Thymus (tissue), 11 donors: ENCODE results near the gene KDF1. TPM values are rescaled to one million over a fixed set of nuclear protein-coding genes. Genes with fewer than 3 reads are reported as not detected.

ENCODE experiments used
- DNase-seq, 9 donors: peaks; one replicate each; pipeline ENCODE4 v3.0.0-alpha.2; 2013; ENCODE audit warnings: low spot score in 9 of 9, low read depth in 6 of 9, missing footprints in 1 of 9
- H3K27ac ChIP-seq, 2 donors: one replicate each; pipeline ENCODE4 v1.5.1; 2013; ENCODE audit warnings: control low read depth in 1 of 2, low read depth in 1 of 2, low read length in 1 of 2, mild to moderate bottlenecking in 1 of 2, moderate library complexity in 1 of 2
- H3K27me3 ChIP-seq, 2 donors: one replicate each; pipeline ENCODE4 v1.5.1; 2013; ENCODE audit warnings: low read length in 1 of 2; ENCODE audit not compliant: control insufficient read depth in 2 of 2, insufficient read depth in 1 of 2
- H3K36me3 ChIP-seq, 2 donors: one replicate each; pipeline ENCODE4 v1.5.1; 2013; ENCODE audit warnings: low read length in 1 of 2, mild to moderate bottlenecking in 1 of 2, moderate library complexity in 1 of 2; ENCODE audit not compliant: control insufficient read depth in 2 of 2, insufficient read depth in 2 of 2
- H3K4me1 ChIP-seq, 2 donors: one replicate each; pipeline ENCODE4 v1.5.1; 2013; ENCODE audit warnings: low read length in 2 of 2; ENCODE audit not compliant: control insufficient read depth in 2 of 2, insufficient read depth in 2 of 2
- H3K4me3 ChIP-seq, 2 donors: one replicate each; pipeline ENCODE4 v1.5.1; 2013; ENCODE audit warnings: low read length in 2 of 2, control low read depth in 1 of 2, mild to moderate bottlenecking in 1 of 2
- H3K9me3 ChIP-seq, 2 donors: one replicate each; pipeline ENCODE4 v1.5.1; 2013; ENCODE audit warnings: low read length in 1 of 2, mild to moderate bottlenecking in 1 of 2; ENCODE audit not compliant: control insufficient read depth in 2 of 2, insufficient read depth in 1 of 2
- WGBS: extraction: QIAGEN DNeasy Blood & Tissue Kit; methylation state at CpG from one replicate; pipeline ENCODE4 v1.1.7; 2013; 5-methylcytosine and 5-hydroxymethylcytosine counted together
- polyA plus RNA-seq: library from polyadenylated mRNA; stranded (reverse); fragments of 200-250 nt; gene quantifications from one replicate; pipeline ENCODE4 v1.2.3, GENCODE V29; 2013
- total RNA-seq: library from RNA; stranded (reverse); fragments of 120-200 nt; gene quantifications from one replicate; pipeline ENCODE4 v1.2.4, GENCODE V29; 2013
- donor health status: healthy.

The KDF1 gene
- total and polyA plus RNA-seq, 2 donors = 2.5 to 6.8 TPM

DNA sequence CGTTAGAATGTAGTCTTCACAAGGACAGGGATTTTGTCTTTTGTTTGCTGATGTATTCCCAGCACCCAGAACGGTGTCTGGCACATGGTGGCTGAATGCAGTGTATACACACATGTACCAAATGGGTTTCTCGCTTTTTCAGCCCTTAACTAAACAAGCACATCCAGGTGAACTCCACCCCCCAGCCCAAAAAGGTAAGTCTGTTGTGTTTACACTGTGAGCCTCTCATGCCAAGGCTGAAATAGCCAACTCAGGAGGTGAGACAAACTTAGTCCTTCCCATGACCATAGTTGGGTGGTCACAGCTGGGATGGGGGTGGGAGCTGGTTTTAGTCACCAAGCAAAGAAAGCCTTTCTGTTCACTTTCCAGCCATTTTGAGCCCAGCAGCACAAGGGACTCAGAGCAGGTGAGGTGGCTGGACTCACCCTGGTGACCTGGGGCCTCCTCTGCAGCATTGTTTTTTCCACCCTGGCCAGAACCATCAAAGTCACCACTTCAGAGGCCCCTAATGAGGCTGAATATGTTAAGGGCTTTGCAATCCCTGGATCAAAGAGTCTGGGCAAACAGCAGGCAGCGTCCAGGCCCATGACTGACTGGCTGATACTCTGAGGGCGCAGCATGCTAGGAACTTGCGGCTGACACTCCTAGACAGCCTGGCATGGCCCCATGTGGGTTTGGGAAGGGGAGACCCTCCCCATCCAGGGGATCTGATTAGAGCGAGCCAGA is 43.6 kb upstream of the KDF1 start:
- DNase-seq = no peak
- Histone ChIP-seq H3K4me1 (peaks cover 0 to 28% of the 10 kb centered on the region in 2 donors), H3K27ac (no peak overlapping the region), H3K27me3 (peaks cover 0 to 2% of the 10 kb centered on the region in 2 donors), H3K9me3 (no peaks in the 10 kb centered on the region), H3K4me3 (no peak overlapping the region), H3K36me3 (no peaks in the 10 kb centered on the region)
- WGBS = 95% methylated on average over 7 of the region's 7 CpGs

DNA sequence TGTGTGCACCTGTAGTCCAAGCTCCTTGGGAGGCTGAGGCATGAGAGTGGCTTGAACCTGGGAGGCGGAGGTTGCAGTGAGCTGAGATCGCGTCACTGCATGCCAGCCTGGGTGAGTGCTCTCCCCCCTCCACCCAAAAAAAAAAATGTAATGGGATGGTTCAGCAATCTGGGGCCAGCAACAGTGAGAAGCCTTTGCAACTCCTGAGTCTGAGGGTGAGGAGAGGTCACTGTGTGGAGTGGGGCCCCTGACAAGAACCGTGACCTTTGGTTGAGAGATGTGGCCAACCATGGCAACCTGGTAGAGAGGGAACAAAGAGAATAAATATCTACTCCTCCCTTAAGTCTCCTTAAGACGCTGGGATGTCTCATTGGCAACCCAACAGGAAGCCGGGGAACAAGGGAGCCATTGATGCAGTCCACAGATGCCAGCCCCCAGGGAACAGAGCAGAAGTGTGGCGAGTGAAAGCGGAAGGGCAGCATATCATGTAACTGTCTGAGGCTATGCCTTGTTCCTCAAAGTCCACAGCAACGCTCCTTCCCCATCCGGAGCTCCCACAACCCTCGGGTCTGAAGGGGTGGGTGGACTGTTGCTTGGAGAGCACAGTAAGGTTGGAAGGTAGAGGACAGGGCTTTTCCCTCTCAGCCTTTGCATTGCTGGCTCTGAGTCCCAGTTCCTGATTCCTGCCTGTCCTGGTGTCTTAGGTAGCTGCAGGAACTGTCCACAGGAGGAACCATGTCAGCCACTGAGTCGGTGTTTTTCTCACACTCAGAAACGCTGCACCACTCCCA is 41.5 kb upstream of the KDF1 start:
- 35% methylated on average over 13 of the region's 13 CpGs for WGBS
- DNase-seq = peak in 1 of 9 donors; percentile 39
- peaks cover 4 to 15% of the 10 kb centered on the region in 2 donors for H3K27me3 ChIP-seq
- H3K9me3 ChIP-seq = no peaks in the 10 kb centered on the region
- H3K4me3 ChIP-seq = no peak overlapping the region
- no peaks in the 10 kb centered on the region for H3K36me3 ChIP-seq
- no peak overlapping the region for H3K27ac ChIP-seq
- peaks cover 2 to 38% of the 10 kb centered on the region in 2 donors for H3K4me1 ChIP-seq

DNA sequence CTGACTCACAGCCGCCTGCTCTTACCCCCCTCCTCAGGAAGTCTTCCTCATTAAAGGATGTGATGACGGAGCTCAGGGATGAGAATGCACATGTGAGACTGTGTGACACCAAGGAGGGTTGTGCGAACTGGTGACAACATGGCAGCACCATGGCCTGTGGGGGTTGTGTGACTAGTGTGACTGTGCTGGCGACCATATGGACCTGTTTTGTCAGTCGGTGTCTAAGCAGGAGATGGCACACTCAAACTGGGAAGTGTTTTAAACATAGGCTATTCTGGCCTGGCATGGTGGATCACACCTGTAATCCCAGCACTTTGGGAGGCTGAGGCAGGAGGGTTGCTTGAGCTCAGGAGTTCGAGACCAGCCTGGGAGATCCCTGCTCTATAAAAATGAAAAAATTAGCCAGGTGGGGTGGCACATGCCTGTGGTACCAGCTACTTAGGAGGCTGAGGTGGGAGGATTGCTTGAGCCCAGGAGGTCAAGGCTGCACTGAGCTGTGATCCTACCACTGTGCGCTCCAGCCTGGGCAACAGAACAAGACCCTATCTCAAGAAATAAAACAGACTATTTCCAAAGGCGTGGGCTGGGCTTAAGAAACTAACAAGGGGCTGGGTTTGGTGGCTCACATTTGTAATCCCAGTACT is 40.7 kb upstream of the KDF1 start:
- H3K36me3 ChIP-seq = no peaks in the 10 kb centered on the region
- H3K4me1 ChIP-seq = peaks cover 2 to 32% of the 10 kb centered on the region in 2 donors
- H3K27ac ChIP-seq = no peak overlapping the region
- no peak overlapping the region for H3K4me3 ChIP-seq
- H3K9me3 ChIP-seq = no peaks in the 10 kb centered on the region
- no peak for DNase-seq
- WGBS = 80% methylated on average over 8 of the region's 8 CpGs
- peaks cover 12 to 23% of the 10 kb centered on the region in 2 donors for H3K27me3 ChIP-seq

DNA sequence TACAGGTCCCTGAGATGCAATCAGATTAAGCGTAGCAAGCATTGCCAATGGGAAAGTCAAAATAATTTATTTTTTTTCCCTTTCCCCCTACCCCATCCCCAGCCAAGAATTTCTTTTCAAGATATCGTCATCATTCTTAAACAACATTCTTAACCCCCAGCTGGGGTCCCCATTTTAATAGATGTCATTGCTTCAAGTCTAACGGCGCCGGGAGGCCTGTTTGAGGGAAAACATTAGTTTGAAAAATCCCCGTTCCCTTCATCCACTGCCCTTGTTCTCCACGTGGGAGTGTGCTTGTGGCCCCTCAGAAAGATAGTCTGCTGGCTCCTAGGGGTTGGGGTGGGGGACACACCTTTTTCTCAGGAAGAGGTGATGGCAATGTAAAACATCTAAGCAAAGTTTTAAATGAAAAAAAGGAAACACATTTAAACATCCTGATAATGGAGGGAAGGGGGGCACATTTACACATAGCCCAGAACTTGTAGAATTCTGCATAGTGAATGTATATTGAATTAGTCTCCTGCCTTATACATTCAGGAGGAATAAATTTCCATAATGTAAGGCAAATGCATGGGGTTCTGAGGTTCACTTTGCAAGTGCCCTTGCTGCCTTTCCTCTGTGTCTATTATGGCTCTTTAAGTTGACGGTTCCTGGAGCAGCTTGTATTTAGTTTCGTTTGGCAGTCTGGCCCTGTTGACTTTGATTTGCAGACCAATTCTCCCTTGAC is 40.0 kb upstream of the KDF1 start:
- DNase-seq = no peak
- Histone ChIP-seq H3K9me3 (no peaks in the 10 kb centered on the region), H3K36me3 (no peaks in the 10 kb centered on the region), H3K27me3 (peaks cover 18 to 30% of the 10 kb centered on the region in 2 donors), H3K27ac (no peak overlapping the region), H3K4me1 (peaks cover 2 to 30% of the 10 kb centered on the region in 2 donors), H3K4me3 (no peak overlapping the region)
- WGBS = 94% methylated on average over 9 of the region's 9 CpGs

DNA sequence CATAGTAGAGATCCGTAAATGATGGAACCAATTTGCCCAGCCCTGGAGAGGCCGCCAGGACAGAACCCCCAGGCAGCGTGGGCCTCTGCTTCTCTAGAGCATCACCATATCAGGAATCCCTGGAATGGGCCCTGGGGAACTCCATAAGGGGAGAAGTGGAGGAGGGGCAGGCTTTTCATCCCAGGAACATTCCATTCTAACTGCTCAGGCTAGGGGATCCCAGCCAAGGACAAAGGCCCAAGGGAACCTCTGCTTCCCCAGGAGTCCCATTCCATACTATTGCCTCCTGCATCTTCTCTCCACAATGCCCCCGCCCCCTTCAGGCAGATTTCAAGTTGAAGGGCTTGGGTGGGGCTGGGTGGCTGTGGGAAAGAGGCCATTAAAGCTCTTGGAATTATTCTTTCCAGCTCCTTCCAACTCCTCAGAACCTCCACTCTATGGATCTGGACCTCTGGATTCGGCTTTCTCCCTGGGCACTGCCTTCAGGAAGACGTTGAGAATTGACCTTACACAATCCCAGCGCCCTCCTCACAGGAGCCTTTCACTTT is 39.2 kb upstream of the KDF1 start:
- Histone ChIP-seq H3K36me3 (no peaks in the 10 kb centered on the region), H3K4me3 (no peak overlapping the region), H3K27me3 (peaks cover 26 to 37% of the 10 kb centered on the region in 2 donors), H3K4me1 (peaks cover 3 to 27% of the 10 kb centered on the region in 2 donors), H3K27ac (no peak overlapping the region), H3K9me3 (no peaks in the 10 kb centered on the region)
- 94% methylated on average over 7 of the region's 7 CpGs for WGBS
- DNase-seq = no peak

DNA sequence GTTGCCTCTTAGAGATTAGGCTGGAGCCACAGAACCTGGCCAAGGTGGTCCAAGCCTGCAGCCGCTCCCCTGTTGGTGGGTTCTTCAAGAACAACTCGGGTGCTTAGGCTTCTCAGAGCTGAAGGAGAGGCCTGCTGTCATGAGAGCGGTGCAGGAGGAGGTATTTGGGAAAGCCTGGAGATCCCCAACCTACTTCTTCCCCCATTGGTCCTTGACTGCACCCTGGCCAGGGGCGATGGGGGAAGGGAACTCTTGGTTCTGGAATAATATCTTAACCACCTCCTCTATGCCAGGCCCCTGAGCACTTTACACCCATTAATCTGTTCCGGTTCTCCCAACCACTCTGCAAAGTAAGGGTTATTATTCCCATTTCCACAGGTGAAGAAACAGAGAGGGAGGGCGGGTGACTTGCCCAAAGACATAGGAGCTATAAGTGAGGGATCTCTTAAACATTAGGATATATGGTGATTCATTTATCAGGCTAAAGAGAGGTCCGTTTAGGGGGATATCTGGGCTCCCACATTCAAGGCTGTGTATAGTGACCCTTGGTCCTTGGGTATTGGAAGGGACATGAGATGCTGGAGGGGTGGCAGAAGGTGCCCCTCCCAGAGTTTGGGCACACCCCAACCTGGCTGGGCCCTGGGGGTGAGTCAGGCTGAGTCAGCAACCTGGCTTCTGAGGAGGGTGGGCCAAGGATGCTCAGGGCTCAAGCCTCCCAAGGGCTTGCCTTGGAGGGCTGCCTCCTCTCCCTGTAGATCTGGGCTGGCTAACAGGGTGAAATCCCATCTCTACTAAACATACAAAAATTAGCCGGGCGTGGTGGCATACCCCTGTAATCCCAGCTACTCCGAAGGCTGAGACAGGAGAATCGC is 38.4 kb upstream of the KDF1 start:
- Histone ChIP-seq H3K4me3 (no peak overlapping the region), H3K4me1 (peaks cover 6 to 24% of the 10 kb centered on the region in 2 donors), H3K9me3 (no peaks in the 10 kb centered on the region), H3K27ac (no peak overlapping the region), H3K36me3 (no peaks in the 10 kb centered on the region), H3K27me3 (peaks cover 34 to 44% of the 10 kb centered on the region in 2 donors)
- WGBS = 98% methylated on average over 11 of the region's 11 CpGs
- DNase-seq = no peak

DNA sequence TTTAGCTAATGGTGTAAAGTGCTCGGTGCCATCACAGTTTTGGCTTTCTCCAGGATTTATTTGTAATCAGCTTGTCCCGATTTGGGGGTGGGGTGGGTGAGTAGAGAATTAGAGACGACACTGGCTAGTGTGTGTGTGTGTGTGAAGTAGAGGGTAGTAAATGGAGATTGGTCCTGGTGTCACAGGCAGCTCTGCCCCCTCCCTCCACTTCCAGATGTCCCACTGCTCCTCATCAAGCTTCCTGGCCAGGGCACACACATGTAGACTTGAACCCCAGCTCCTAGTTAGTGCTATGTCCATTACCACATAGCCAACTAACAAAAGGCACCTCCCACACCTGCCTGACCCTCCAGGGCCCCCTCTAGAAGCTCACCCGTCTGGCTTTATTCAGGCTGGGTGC is 36.4 kb upstream of the KDF1 start:
- H3K27me3 ChIP-seq = peaks cover 48 to 63% of the 10 kb centered on the region in 2 donors
- H3K4me1 ChIP-seq = peaks cover 9 to 32% of the 10 kb centered on the region in 2 donors
- no peaks in the 10 kb centered on the region for H3K36me3 ChIP-seq
- H3K4me3 ChIP-seq = no peak overlapping the region
- no peak overlapping the region for H3K27ac ChIP-seq
- peaks cover 0 to 9% of the 10 kb centered on the region in 2 donors for H3K9me3 ChIP-seq
- no peak for DNase-seq
- 95% methylated on average over 4 of the region's 4 CpGs for WGBS

DNA sequence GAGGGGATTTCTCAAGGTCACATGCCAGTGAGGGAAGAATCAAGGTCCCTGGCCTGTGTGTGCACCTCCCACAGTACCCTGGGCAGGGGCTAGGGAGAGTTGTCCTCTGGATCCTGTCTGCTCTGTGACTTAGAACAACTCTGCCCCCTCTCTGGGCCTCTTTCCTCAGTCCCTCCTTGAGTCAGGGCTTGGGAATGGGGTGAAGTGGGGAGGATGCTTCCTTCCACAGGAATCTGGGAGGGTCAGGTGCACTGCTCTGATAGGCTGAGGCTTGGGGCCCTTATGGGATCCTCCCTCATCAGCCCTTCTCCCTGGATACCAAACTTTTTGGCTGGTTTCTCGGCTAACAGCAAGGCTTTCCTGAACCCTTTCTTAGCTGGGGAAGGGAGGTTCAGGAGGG is 35.8 kb upstream of the KDF1 start:
- no peak for DNase-seq

More for the DNA sequence above, 35.8 kb upstream of the KDF1 start:
- Histone ChIP-seq H3K27ac (no peak overlapping the region), H3K36me3 (no peaks in the 10 kb centered on the region), H3K9me3 (peaks cover 0 to 13% of the 10 kb centered on the region in 2 donors), H3K4me1 (peaks cover 9 to 35% of the 10 kb centered on the region in 2 donors), H3K27me3 (peaks cover 51 to 68% of the 10 kb centered on the region in 2 donors), H3K4me3 (no peak overlapping the region)
- WGBS = 97% methylated on average over 1 of the region's 1 CpG
